ENCODE measurements around the gene ALDH1L2. TPM values are rescaled to one million over a fixed set of nuclear protein-coding genes. Genes with fewer than 3 reads are reported as not detected.

The ALDH1L2 gene
- total and polyA plus RNA-seq, 12 donors = 0.50 to 4.5 (median 2.6) TPM

DNA sequence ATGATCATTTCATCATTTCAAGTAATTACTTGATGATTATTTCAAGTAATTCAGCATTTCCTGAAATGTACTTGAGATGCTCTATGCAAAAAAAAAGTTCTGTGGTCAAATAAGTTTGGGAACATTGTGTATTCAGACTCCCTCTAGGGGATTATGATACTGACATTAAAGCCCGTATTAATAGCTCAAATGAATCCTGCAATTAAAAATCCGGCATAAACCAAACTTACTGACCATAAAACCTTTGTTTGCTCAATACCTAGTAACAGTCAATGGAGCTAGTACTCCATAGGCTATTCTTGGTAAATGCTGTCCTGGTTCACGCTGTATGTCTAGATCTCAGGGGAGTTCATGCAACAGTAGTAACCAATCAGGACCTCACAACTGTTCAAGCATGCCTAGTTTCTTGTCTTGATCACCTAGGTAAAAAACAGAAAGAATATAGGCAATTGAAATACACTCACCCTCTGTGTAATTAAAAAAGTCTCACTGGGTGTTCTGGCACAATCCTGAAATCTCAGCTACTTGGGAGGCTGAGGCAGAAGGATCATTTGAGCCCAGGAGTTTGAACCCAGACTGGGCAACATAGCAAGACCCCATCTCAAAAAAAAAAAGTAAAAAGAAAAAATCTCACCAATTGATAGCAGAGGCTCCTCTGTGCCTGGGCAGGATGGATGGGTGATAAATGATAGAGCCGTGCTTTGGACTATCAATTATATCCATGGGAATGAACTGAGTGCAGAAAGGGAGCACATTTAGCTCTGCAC lies 14.1 kb downstream of the ALDH1L2 start:
- intact Hi-C loops (cut with DNase I) = loop anchor here in 1 of 2 donors (10.0 kb wide), 2 partner anchors 185 to 865 kb away; no protein-coding TSS in a partner anchor
- Histone ChIP-seq H3K36me3 (replicated peaks in 1 of 2) (no peaks in the 10 kb centered on the region), H3K4me1 (replicated peaks in 1 of 2) (no peaks in the 10 kb centered on the region), H3K27me3 (no peaks in the 10 kb centered on the region), H3K9me3 (replicated peaks in 1 of 3) (no peaks in the 10 kb centered on the region), H3K27ac (no peak overlapping the region), H3K4me3 (no peak overlapping the region)
- TF ChIP-seq, protein P1, sequence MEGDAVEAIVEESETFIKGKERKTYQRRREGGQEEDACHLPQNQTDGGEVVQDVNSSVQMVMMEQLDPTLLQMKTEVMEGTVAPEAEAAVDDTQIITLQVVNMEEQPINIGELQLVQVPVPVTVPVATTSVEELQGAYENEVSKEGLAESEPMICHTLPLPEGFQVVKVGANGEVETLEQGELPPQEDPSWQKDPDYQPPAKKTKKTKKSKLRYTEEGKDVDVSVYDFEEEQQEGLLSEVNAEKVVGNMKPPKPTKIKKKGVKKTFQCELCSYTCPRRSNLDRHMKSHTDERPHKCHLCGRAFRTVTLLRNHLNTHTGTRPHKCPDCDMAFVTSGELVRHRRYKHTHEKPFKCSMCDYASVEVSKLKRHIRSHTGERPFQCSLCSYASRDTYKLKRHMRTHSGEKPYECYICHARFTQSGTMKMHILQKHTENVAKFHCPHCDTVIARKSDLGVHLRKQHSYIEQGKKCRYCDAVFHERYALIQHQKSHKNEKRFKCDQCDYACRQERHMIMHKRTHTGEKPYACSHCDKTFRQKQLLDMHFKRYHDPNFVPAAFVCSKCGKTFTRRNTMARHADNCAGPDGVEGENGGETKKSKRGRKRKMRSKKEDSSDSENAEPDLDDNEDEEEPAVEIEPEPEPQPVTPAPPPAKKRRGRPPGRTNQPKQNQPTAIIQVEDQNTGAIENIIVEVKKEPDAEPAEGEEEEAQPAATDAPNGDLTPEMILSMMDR (IDR thresholded peaks at IDR 0.05) = no peak
- no peak for TF ChIP-seq POLR2A (IDR thresholded peaks at IDR 0.05)
- 56 to 76% (median 67%) methylated on average over 4 of the region's 4 CpGs for WGBS, 4 donors
- no peak for DNase-seq

- intact Hi-C loops (cut with DNase I) = loop anchor here in 1 of 2 donors (10.0 kb wide), 2 partner anchors 183 to 863 kb away; no protein-coding TSS in a partner anchor
- H3K4me1 ChIP-seq (replicated peaks in 1 of 2) = no peaks in the 10 kb centered on the region
- DNase-seq = no peak
- 69 to 82% (median 72%) methylated on average over 6 of the region's 6 CpGs for WGBS, 4 donors
- no peaks in the 10 kb centered on the region for H3K9me3 ChIP-seq (replicated peaks in 1 of 3)
- H3K36me3 ChIP-seq (replicated peaks in 1 of 2) = no peaks in the 10 kb centered on the region
- no peak overlapping the region for H3K4me3 ChIP-seq
- TF ChIP-seq, protein P1 (IDR thresholded peaks at IDR 0.05) = no peak
- no peak for TF ChIP-seq POLR2A (IDR thresholded peaks at IDR 0.05)
- no peak overlapping the region for H3K27ac ChIP-seq
- H3K27me3 ChIP-seq = no peaks in the 10 kb centered on the region
Observed at GRCh38 chr12:105067511-105068031, 16.7 kb downstream of the ALDH1L2 start.

DNA sequence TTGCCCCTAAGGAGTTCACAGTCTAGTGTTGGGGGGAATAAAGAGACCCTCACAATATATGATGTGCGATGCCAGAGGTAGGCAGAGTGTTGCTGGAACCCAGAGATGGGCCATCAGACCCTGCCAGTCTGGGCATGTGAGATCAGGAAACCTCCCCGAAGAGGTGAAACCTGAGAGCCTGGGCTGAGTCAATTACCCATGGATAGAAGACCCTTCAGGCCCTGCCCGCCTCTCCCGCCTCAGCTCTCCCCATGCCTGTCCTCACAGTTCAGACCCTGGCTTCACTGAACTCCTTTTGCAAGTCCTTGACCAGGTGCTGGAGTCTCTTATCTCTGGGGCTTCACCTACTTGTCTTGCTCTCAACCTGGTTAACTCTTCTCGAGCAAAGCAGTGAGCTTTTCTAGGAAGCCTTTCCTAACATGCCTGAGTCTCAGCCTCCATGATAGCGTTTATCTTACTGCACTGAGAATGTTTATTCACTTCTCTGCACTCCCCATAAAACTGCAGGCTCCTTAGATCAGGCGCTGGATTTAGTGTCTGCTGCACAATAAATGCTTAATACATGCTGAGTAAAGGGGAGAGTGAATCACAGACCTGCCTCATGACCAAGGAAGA lies 19.6 kb downstream of the ALDH1L2 start:
- Histone ChIP-seq H3K9me3 (replicated peaks in 1 of 3) (no peaks in the 10 kb centered on the region), H3K27ac (no peak overlapping the region), H3K4me3 (no peak overlapping the region), H3K27me3 (no peaks in the 10 kb centered on the region), H3K4me1 (replicated peaks in 1 of 2) (no peaks in the 10 kb centered on the region), H3K36me3 (replicated peaks in 1 of 2) (no peaks in the 10 kb centered on the region)
- 77 to 87% (median 83%) methylated on average over 6 to 7 of the region's 7 CpGs for WGBS, 4 donors
- TF ChIP-seq, protein P1 (IDR thresholded peaks at IDR 0.05) = no peak
- no peak for TF ChIP-seq POLR2A (IDR thresholded peaks at IDR 0.05)
- intact Hi-C loops (cut with DNase I) = loop anchor here in 1 of 2 donors (10.0 kb wide), 2 partner anchors 180 to 860 kb away; no protein-coding TSS in a partner anchor
- DNase-seq = no peak

DNA sequence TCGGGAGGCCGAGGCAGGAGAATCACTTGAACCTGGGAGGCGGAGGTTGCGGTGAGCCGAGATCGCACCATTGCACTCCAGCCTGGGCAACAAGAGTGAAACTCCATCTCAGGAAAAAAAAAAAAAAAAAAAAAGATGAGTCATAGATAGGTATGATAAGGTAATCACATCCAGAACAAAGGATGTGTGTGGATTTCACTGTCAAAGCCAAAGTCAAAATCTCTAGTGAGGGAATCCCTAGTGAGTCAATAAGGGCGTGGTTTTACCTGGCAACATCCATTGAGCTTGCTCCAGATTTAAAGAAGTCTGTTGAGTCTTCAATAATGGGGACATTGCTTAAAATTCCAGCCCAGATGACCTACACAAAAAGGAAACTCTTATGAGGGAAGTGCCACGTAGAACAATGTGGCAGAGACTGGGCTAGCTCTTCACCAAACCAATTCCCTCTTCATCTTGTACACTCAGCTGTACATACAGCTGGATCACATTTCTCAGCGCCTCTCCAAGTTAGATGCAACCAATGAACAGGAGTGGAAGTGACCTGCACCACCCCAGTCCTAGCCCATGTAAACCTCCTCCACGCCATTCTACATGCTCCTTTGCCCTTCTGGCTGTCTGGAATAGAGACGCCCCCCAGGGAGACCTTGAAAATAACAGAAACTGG lies 23.4 kb downstream of the ALDH1L2 start:
- Histone ChIP-seq H3K9me3 (replicated peaks in 1 of 3) (peaks cover 0 to 5% (median 0%) of the 10 kb centered on the region in 3 donors), H3K27me3 (no peaks in the 10 kb centered on the region), H3K36me3 (replicated peaks in 1 of 2) (no peaks in the 10 kb centered on the region), H3K4me3 (no peak overlapping the region), H3K27ac (no peak overlapping the region), H3K4me1 (replicated peaks in 1 of 2) (no peaks in the 10 kb centered on the region)
- intact Hi-C loops (cut with DNase I) = loop anchor here in 1 of 2 donors (10.0 kb wide), 2 partner anchors 176 to 856 kb away; no protein-coding TSS in a partner anchor
- TF ChIP-seq, protein P1 (IDR thresholded peaks at IDR 0.05) = no peak
- TF ChIP-seq POLR2A (IDR thresholded peaks at IDR 0.05) = no peak
- DNase-seq = no peak
- 83 to 88% (median 87%) methylated on average over 5 to 11 of the region's 11 CpGs for WGBS, 4 donors

Measured in adrenal gland (tissue), 12 donors.